ENCODE measurements around the gene NKX2-1. TPM values are rescaled to one million over a fixed set of nuclear protein-coding genes. Genes with fewer than 3 reads are reported as not detected.
"Not testable (repeated sequence)": the region's sequence is repeated elsewhere in the genome, so short reads cannot be mapped to it uniquely, and the experiment has no call there.

The NKX2-1 gene
- total and polyA plus RNA-seq, 2 donors (not counting 1 experiment from before 2014, with no cell fraction given), result not detected

GRCh38 chr14:36477266-36477665 is 42.8 kb downstream of the NKX2-1 start:
- H3K4me2 ChIP-seq (replicated peaks; ENCODE audit: low read depth, low read length, poor library complexity, severe bottlenecking), result no peak overlapping the region
- Mint-ChIP-seq H3K9me3 (ENCODE audit: insufficient read depth) (no peaks in the 10 kb centered on the region), H3K4me1 (no peaks in the 10 kb centered on the region), H3K27ac (no peak overlapping the region), H3K27me3 (peaks cover 3% of the 10 kb centered on the region), H3K4me3 (no peak overlapping the region)
- intact Hi-C loops (cut with micrococcal nuclease), result no loop called here
- no peak overlapping the region for H3K27ac ChIP-seq (ENCODE audit: low read length in 2 of 2)
- no peaks in the 10 kb centered on the region for H3K79me2 ChIP-seq (ENCODE audit: control insufficient read depth, insufficient read depth, low read length)
- no peak for ATAC-seq (ENCODE audit: low read depth)
- no peaks in the 10 kb centered on the region for H4K20me1 ChIP-seq (ENCODE audit: control insufficient read depth, insufficient read depth, low read length, poor library complexity, severe bottlenecking)
- H3K27me3 ChIP-seq (replicated peaks in 1 of 4; ENCODE audit: control extremely low read depth in 1 of 4, control insufficient read depth in 3 of 4, insufficient read depth in 4 of 4, low read length in 3 of 4), result no peaks in the 10 kb centered on the region
- H3K4me1 ChIP-seq (ENCODE audit: control insufficient read depth in 2 of 2, insufficient read depth in 2 of 2, low read length in 2 of 2), result no peaks in the 10 kb centered on the region
- H3K4me3 ChIP-seq (ENCODE audit: control extremely low read depth in 1 of 5, extremely low read depth in 1 of 5, insufficient read depth in 1 of 5, low read depth in 2 of 5, low read length in 4 of 5), result no peak overlapping the region
- POLR2A ChIA-PET, result no interaction called here
- no peaks in the 10 kb centered on the region for H3K9me3 ChIP-seq (ENCODE audit: control extremely low read depth in 1 of 3, control insufficient read depth in 2 of 3, insufficient read depth in 1 of 3, low read length in 2 of 3)
- 85% methylated on average over 6 of the region's 6 CpGs for WGBS (ENCODE audit: insufficient coverage)
- H3K9ac ChIP-seq (ENCODE audit: low read length), result no peak overlapping the region
- CTCF ChIA-PET, result no interaction called here
- no peak for DNase-seq
- H2AFZ ChIP-seq (ENCODE audit: insufficient read depth, low read depth, low read length, poor library complexity, severe bottlenecking), result no peak overlapping the region
- TF ChIP-seq EZH2 (IDR thresholded peaks at IDR 0.05; ENCODE audit: borderline replicate concordance, insufficient read depth, low read depth, low read length, poor library complexity, severe bottlenecking) (no peak), CTCF (IDR thresholded peaks at IDR 0.05) (no peak)
- no peaks in the 10 kb centered on the region for H3K36me3 ChIP-seq (replicated peaks in 1 of 2; ENCODE audit: control extremely low read depth in 1 of 2, control insufficient read depth in 1 of 2, extremely low read depth in 1 of 2, insufficient read depth in 2 of 2, low read length in 1 of 2)

GRCh38 chr14:36476061-36476460 is 44.0 kb downstream of the NKX2-1 start:
- H3K4me3 Mint-ChIP-seq; H3K4me1 Mint-ChIP-seq; H3K4me3 ChIP-seq (ENCODE audit: control extremely low read depth in 1 of 5, extremely low read depth in 1 of 5, insufficient read depth in 1 of 5, low read depth in 2 of 5, low read length in 4 of 5); H2AFZ ChIP-seq (ENCODE audit: insufficient read depth, low read depth, low read length, poor library complexity, severe bottlenecking); H3K9me3 ChIP-seq (ENCODE audit: control extremely low read depth in 1 of 3, control insufficient read depth in 2 of 3, insufficient read depth in 1 of 3, low read length in 2 of 3); ATAC-seq (ENCODE audit: low read depth); H3K27me3 Mint-ChIP-seq; H3K27me3 ChIP-seq (replicated peaks in 1 of 4; ENCODE audit: control extremely low read depth in 1 of 4, control insufficient read depth in 3 of 4, insufficient read depth in 4 of 4, low read length in 3 of 4); H3K27ac Mint-ChIP-seq; H3K4me2 ChIP-seq (replicated peaks; ENCODE audit: low read depth, low read length, poor library complexity, severe bottlenecking); H3K9ac ChIP-seq (ENCODE audit: low read length); H3K9me3 Mint-ChIP-seq (ENCODE audit: insufficient read depth); intact Hi-C loops (cut with micrococcal nuclease); H3K79me2 ChIP-seq (ENCODE audit: control insufficient read depth, insufficient read depth, low read length); POLR2A ChIA-PET; H3K27ac ChIP-seq (ENCODE audit: low read length in 2 of 2); H3K4me1 ChIP-seq (ENCODE audit: control insufficient read depth in 2 of 2, insufficient read depth in 2 of 2, low read length in 2 of 2); H3K36me3 ChIP-seq (replicated peaks in 1 of 2; ENCODE audit: control extremely low read depth in 1 of 2, control insufficient read depth in 1 of 2, extremely low read depth in 1 of 2, insufficient read depth in 2 of 2, low read length in 1 of 2); DNase-seq; H4K20me1 ChIP-seq (ENCODE audit: control insufficient read depth, insufficient read depth, low read length, poor library complexity, severe bottlenecking); CTCF ChIA-PET: not testable (repeated sequence)
- no CpG with 5 or more reads among the region's 7 CpGs for WGBS (ENCODE audit: insufficient coverage)
